Left hindlimb (tissue), 1 donor: ENCODE data around the gene INA.

Source experiments
- DNase-seq: peaks from one replicate; pipeline ENCODE4 v3.0.0-alpha.2; 2018

Gene INA

GRCh38 chr10:103276251-103276895 lies 565 bp upstream of the INA start:
- DNase-seq, result no peak

- no peak for DNase-seq
These were observed 987 bp downstream of the INA start for GRCh38 chr10:103277713-103278536.

- DNase-seq, result no peak
These were observed 1.5 kb downstream of the INA start for GRCh38 chr10:103278537-103278823.

GRCh38 chr10:103278862-103279298 lies 1.9 kb downstream of the INA start:
- peak; percentile 60 for DNase-seq

- no peak for DNase-seq
These were observed 3.1 kb downstream of the INA start for GRCh38 chr10:103280031-103280430.

- DNase-seq, result no peak
These were observed 3.6 kb downstream of the INA start for GRCh38 chr10:103280506-103280905.

GRCh38 chr10:103281753-103282152 lies 4.8 kb downstream of the INA start:
- peak; percentile 68 for DNase-seq

GRCh38 chr10:103282961-103283360 lies 6.0 kb downstream of the INA start:
- DNase-seq, result no peak

- no peak for DNase-seq
These were observed 7.2 kb downstream of the INA start for GRCh38 chr10:103284170-103284569.

- DNase-seq, result no peak
These were observed 11.1 kb downstream of the INA start for GRCh38 chr10:103287992-103288391.

- no peak for DNase-seq
These were observed 14.7 kb downstream of the INA start for GRCh38 chr10:103291588-103291987.

GRCh38 chr10:103295374-103296015 lies 18.6 kb downstream of the INA start:
- DNase-seq, result no peak

GRCh38 chr10:103307594-103307993 lies 30.7 kb downstream of the INA start:
- no peak for DNase-seq

- DNase-seq, result no peak
These were observed 33.3 kb downstream of the INA start for GRCh38 chr10:103310197-103310596.

- DNase-seq, result no peak
These were observed 39.1 kb downstream of the INA start for GRCh38 chr10:103316087-103316486.

- no peak for DNase-seq
These were observed 51.0 kb downstream of the INA start for GRCh38 chr10:103327906-103328305.

GRCh38 chr10:103333934-103334520 lies 57.1 kb downstream of the INA start:
- DNase-seq, result no peak

- DNase-seq, result no peak
These were observed 57.6 kb downstream of the INA start for GRCh38 chr10:103334567-103334966.

GRCh38 chr10:103336370-103336769 lies 59.4 kb downstream of the INA start:
- DNase-seq, result no peak
